GM18508 (cell line): Measurements from ENCODE around the gene RBFOX1.
"Not testable (repeated sequence)": the region's sequence is repeated elsewhere in the genome, so short reads cannot be mapped to it uniquely, and the experiment has no call there.

Experiments
- ATAC-seq: cut with Tn5 transposase; IDR thresholded peaks from one replicate; pipeline ENCODE4 v1.9.1; 2021; ENCODE audit warnings: moderate number of reproducible peaks; ENCODE audit not compliant: insufficient read depth, unreplicated experiment

RBFOX1 gene

GRCh38 chr16:7443648-7444365 lies 111.2 kb downstream of the RBFOX1 start:
- ATAC-seq = no peak

DNA sequence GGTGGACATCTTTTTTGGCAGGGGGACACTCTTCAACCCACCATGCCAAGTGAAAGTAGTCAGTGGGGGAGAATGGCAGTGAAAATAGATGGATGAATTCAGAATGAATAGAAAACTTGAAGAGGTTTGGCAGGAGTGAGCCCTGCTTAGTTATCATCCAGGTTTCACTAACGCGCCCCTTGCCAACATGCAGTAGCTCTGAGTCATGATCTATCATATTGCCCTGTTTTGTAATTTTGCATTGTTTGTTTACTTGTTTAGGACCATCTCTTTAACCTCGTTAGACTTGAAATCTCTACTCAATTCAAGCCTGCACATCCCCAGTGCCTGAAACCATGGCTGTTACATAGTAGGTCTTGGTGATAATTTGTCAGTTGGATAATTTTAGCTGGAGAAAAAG lies 116.7 kb downstream of the RBFOX1 start:
- no peak for ATAC-seq

DNA sequence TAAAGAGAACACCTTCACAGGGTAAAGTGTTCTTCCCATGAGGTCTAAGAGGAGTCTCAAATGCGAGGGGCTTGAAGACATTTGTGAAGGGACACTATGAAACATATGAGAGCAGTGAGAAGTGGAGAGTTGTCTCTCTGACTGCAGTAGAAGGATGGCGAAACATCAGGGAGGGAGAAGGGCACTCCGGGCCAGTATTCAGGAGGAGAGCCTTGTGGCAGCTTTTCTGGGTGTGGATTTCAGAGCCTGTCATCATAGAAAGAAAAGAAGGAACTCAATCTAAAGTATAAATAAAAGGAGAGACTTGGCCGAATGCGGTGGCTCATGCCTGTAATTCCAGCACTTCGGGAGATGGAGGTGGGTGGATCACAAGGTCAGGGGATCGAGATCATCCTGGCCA lies 117.2 kb downstream of the RBFOX1 start:
- no peak for ATAC-seq

DNA sequence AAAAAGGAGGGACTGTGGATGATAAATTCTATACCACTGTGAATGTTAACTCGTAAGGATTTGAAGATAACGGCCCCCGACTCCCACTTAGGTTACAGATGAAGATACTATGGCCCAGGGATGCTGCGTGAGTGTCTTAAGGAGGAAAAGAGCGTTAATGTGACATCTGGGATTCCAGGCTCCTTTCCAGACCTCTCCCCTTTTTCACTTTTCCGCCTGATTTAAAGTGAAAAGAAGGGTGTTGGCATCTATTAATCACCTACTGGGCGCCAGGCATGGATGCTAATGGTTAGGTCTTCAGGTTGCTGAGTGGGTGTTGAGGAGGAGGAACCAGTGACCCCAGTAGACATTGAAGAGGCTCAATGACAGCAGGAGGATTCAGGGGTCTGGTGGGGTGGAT lies 117.8 kb downstream of the RBFOX1 start:
- ATAC-seq = no peak

- ATAC-seq = no peak
Measured at GRCh38 chr16:7452090-7452489, 119.4 kb downstream of the RBFOX1 start.

GRCh38 chr16:7456211-7456610 lies 123.6 kb downstream of the RBFOX1 start:
- no peak for ATAC-seq

GRCh38 chr16:7458144-7458543 lies 125.5 kb downstream of the RBFOX1 start:
- no peak for ATAC-seq

GRCh38 chr16:7470344-7470743 lies 137.7 kb downstream of the RBFOX1 start:
- no peak for ATAC-seq

- ATAC-seq = no peak
Measured at GRCh38 chr16:7471268-7471667, 138.6 kb downstream of the RBFOX1 start.

DNA sequence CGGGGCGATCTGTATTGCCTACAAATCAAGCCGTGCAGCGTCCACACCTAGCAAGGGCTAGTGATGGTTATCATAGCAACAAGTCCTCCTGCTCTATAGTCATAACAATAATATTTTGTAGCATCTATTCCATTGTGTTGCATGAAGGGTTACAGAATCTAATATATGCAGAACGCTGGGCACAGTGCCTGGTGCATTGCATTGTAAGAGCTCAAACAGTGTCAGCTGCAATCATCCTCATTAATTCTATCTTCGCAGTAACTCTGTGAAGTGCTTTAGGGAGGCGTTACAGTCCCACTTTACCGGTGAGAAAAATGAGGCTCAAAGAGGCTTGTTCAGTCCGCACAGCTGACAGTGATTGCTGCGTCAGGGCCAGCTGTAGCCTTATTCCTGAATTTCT lies 149.4 kb downstream of the RBFOX1 start:
- ATAC-seq = no peak

DNA sequence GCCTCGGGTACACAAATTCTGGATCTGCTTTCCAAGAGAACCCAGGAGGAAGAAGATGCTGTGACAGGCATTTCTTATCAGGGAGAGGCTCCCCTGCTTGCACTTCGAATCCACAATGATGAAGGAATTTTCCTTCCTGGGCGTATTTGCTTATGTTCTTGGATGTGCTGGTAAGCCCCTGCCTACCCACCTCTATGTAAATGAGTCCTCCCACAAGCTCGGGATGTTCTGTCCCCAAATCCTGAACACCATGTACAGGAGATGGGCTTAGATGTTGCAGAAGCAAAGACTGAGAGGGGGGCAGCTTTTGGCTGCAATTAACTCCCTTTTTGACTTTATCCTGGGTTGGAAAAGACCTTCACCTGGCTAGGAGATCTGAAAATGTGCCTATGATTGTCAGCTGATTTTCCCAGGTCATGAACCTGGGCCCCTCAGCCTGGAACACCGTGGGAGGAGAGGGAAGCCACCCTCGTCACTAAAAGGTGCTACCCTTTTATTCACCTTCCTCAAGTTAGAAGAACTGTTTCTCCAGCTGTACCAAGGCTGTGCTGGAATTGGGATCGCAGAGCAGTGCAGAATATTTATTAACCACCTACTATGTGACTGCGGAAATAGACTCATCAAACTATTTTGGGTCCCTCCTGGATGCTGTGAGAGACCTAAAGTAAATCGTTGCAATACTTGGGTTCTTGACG lies 150.1 kb downstream of the RBFOX1 start:
- no peak for ATAC-seq

GRCh38 chr16:7487574-7488323 lies 155.1 kb downstream of the RBFOX1 start:
- ATAC-seq = no peak

- no peak for ATAC-seq
Measured at GRCh38 chr16:7492122-7492521, 159.5 kb downstream of the RBFOX1 start.

DNA sequence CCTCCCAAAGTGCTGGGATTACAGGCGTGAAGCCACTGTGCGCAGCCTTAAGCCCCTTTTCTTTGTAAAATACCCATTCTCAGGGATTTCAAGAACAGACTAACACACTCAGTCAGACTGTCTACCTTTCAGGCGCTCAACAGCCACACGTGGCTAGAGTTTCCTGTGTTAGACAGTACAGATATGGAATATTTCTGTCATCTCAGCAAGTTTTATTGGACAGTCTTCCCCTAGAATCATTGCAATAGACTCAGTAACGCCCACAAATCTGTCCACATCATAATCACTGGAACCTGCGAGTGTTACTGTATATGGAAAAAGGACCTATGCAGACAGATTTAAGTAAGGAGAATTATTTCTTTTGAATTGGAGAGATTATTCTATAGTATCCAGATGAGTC lies 160.5 kb downstream of the RBFOX1 start:
- ATAC-seq = no peak

DNA sequence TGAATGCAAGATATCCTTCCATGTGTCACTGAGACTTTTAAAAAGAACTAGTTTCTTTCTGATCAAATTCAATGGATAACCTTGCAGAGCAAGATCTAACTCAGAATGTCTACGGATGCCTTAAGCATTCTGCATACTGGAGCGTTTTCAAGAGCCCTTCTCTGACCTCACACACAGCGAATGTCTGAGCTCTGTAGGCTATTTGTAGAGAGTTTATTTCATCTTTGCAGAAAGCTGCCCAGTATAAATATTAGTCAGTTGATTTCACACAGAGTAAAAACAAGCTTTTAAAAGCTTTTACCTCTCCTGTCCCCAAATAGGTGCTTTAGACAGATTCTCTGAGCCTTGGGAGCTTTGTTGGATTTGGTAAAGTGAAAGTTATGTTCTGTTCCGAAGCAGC lies 165.0 kb downstream of the RBFOX1 start:
- no peak for ATAC-seq

- no peak for ATAC-seq
Measured at GRCh38 chr16:7501868-7502267, 169.2 kb downstream of the RBFOX1 start.

GRCh38 chr16:7502591-7503157 lies 170.0 kb downstream of the RBFOX1 start:
- ATAC-seq = not testable (repeated sequence)

DNA sequence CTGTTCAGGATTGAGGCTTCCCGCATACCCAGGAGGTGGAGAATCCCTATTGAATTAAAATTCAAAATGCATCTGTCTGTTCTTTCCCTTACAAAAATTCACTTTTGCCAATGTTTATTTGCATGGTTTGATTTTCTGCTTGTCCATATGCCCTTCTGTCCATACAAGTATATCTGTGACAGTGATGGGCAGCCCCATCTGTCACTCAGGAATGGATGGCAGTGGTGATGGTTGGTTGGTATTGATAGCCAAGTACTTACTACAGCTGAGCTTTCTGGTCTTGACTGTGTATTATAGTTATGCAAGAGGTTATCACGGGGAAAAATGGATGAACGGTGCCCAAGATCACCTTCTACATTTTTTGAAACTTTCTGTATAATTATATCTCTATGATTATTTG lies 171.0 kb downstream of the RBFOX1 start:
- no peak for ATAC-seq

GRCh38 chr16:7504844-7505243 lies 172.2 kb downstream of the RBFOX1 start:
- ATAC-seq = no peak

- ATAC-seq = no peak
Measured at GRCh38 chr16:7505495-7505894, 172.8 kb downstream of the RBFOX1 start.

DNA sequence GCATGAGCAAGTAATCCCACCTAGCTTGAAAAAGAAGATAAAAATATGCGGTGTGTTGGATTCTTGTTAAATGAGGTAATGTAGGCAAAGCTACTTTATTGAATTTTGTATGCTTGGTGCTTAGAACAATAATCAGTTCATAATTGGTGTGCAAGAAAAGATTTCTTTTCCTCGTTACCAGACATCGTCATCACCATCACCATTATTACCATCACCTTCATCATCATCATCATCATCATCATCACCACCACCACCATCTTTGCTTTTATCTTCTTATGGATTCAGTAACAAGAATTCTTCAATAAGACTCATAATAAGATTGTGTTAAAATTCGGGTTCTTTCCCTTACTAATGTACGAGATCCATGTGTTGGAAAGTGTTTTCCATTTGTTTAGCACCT lies 173.7 kb downstream of the RBFOX1 start:
- ATAC-seq = no peak
